Fibroblast of lung (primary cell): ENCODE measurements around the gene TNRC18. TPM values are rescaled to one million over a fixed set of nuclear protein-coding genes. Genes with fewer than 3 reads are reported as not detected.

Source experiments
- DNase-seq, 2 donors: peaks; one replicate each; pipeline versions ENCODE4 v3.0.0 to v3.0.0-alpha.2; 2010; ENCODE audit warnings: low read depth in 2 of 2
- H2AFZ ChIP-seq: 2 replicates; pipeline ENCODE4 v1.5.1; 2012; ENCODE audit warnings: low read length, control low read depth, inconsistent platforms
- H3K27ac ChIP-seq: 2 replicates; pipeline ENCODE4 v1.5.1; 2011; ENCODE audit warnings: low read length, control low read depth; ENCODE audit not compliant: insufficient read depth
- H3K27me3 ChIP-seq: 2 replicates; pipeline ENCODE4 v1.5.1; 2011; ENCODE audit warnings: mild to moderate bottlenecking, low read length; ENCODE audit not compliant: control insufficient read depth, insufficient read depth
- H3K36me3 ChIP-seq: 2 replicates; pipeline ENCODE4 v1.5.1; 2011; ENCODE audit warnings: low read length; ENCODE audit not compliant: control insufficient read depth, insufficient read depth
- H3K4me1 ChIP-seq: 2 replicates; pipeline ENCODE4 v1.5.1; 2011; ENCODE audit warnings: low read length; ENCODE audit not compliant: control insufficient read depth, insufficient read depth; ENCODE audit errors: extremely low read depth
- H3K4me2 ChIP-seq: 2 replicates; pipeline ENCODE4 v1.5.1; 2011; ENCODE audit warnings: low read length, control low read depth; ENCODE audit not compliant: insufficient read depth; ENCODE audit errors: extremely low read depth
- H3K4me3 ChIP-seq, 4 experiments: fragments of 200-600 bp in 1 of 4; sonication (generic) in 1 of 4; replicated peaks in 1 of 4; 2 replicates each; pipeline ENCODE4 v1.5.1; 2011 to 2016; ENCODE audit warnings: low read length in 4 of 4, low read depth in 3 of 4, mild to moderate bottlenecking in 3 of 4, control low read depth in 2 of 4, inconsistent platforms in 1 of 4, mixed read lengths in 1 of 4; ENCODE audit not compliant: insufficient read depth in 1 of 4; ENCODE audit errors: control extremely low read depth in 1 of 4
- H3K79me2 ChIP-seq: 2 replicates; pipeline ENCODE4 v1.5.1; 2012; ENCODE audit warnings: mild to moderate bottlenecking, low read length, inconsistent platforms; ENCODE audit not compliant: control insufficient read depth, insufficient read depth
- H3K9ac ChIP-seq: 2 replicates; pipeline ENCODE4 v1.5.1; 2011; ENCODE audit warnings: mild to moderate bottlenecking, low read length, control low read depth; ENCODE audit not compliant: insufficient read depth
- H3K9me3 ChIP-seq: 2 replicates; pipeline ENCODE4 v1.5.1; 2012; ENCODE audit warnings: low read depth, low read length; ENCODE audit not compliant: control insufficient read depth, insufficient read depth
- H4K20me1 ChIP-seq: 2 replicates; pipeline ENCODE4 v1.5.1; 2011; ENCODE audit warnings: low read length; ENCODE audit not compliant: control insufficient read depth, insufficient read depth; ENCODE audit errors: extremely low read depth
- EZH2 ChIP-seq: IDR thresholded peaks from 2 replicates; pipeline ENCODE4 v1.5.1; 2012; ENCODE audit warnings: low read length, control low read depth, mild to moderate bottlenecking; ENCODE audit errors: missing control alignments
- polyA plus RNA-seq, 2 donors: library from polyadenylated mRNA; depleted of rRNA in 1 of 2; stranded (reverse) in 1 of 2; unstranded in 1 of 2; fragments of >200 nt; gene quantifications; 2 replicates each; pipeline ENCODE4 v1.2.1, GENCODE V29; 2011 to 2012; ENCODE audit warnings: missing spikeins in 1 of 2
- total RNA-seq: library from RNA; depleted of rRNA; stranded (reverse); fragments of >200 nt; gene quantifications from 2 replicates; pipeline ENCODE4 v1.2.1, GENCODE V29; 2014
- TF ChIP-seq, protein P1 (sequence below), 2 donors: IDR thresholded peaks in 1 of 2; conservative IDR thresholded peaks in 1 of 2; 1 replicate in 1 of 2; 2 replicates in 1 of 2; pipeline ENCODE4 v1.5.1; 2011 to 2012; ENCODE audit warnings: low read length in 2 of 2, control low read depth in 1 of 2, inconsistent platforms in 1 of 2, low read depth in 1 of 2, mild to moderate bottlenecking in 1 of 2

Gene TNRC18
- total and polyA plus RNA-seq, 2 donors (not counting 1 experiment from before 2014, with no cell fraction given) = 19.7 to 38.5 TPM

DNA sequence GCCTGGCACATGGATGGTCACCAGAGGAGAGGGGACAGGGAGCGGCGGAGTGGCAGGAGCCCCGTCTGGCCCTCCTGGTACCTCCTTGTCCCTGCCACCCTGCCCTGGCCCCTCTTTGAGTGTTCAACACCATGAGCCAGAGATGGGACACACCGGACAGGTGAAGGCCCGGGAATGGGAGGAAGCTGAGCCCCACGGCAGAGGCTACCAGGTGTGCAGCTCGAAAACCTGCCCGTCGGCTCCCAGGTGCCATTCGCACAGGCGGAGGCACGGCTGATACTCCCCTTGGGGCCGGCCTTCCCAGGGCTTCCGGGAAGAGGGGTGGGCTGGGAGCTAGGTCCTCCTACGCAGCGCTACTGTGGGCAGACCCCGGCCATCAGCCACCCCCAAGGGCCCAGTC is 44.1 kb downstream of the TNRC18 start:
- H3K36me3 ChIP-seq = peaks cover 4% of the 10 kb centered on the region
- no peak for TF ChIP-seq EZH2
- TF ChIP-seq, protein P1, sequence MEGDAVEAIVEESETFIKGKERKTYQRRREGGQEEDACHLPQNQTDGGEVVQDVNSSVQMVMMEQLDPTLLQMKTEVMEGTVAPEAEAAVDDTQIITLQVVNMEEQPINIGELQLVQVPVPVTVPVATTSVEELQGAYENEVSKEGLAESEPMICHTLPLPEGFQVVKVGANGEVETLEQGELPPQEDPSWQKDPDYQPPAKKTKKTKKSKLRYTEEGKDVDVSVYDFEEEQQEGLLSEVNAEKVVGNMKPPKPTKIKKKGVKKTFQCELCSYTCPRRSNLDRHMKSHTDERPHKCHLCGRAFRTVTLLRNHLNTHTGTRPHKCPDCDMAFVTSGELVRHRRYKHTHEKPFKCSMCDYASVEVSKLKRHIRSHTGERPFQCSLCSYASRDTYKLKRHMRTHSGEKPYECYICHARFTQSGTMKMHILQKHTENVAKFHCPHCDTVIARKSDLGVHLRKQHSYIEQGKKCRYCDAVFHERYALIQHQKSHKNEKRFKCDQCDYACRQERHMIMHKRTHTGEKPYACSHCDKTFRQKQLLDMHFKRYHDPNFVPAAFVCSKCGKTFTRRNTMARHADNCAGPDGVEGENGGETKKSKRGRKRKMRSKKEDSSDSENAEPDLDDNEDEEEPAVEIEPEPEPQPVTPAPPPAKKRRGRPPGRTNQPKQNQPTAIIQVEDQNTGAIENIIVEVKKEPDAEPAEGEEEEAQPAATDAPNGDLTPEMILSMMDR (conservative IDR thresholded peaks at IDR 0.05 in 1 of 2, IDR thresholded peaks at IDR 0.05 in 1 of 2; ENCODE audit: low read depth in 1 of 2, low read length in 2 of 2) = no peak
- DNase-seq = no peak
- H3K4me2 ChIP-seq = no peak overlapping the region
- peaks cover 74% of the 10 kb centered on the region for H3K79me2 ChIP-seq
- no peaks in the 10 kb centered on the region for H3K27me3 ChIP-seq
- H3K27ac ChIP-seq = no peak overlapping the region
- H3K9ac ChIP-seq = no peak overlapping the region
- H2AFZ ChIP-seq = no peak overlapping the region
- peaks cover 2% of the 10 kb centered on the region for H3K4me1 ChIP-seq
- no peak overlapping the region for H3K4me3 ChIP-seq
- peaks cover 4% of the 10 kb centered on the region for H4K20me1 ChIP-seq
- H3K9me3 ChIP-seq = no peaks in the 10 kb centered on the region

DNA sequence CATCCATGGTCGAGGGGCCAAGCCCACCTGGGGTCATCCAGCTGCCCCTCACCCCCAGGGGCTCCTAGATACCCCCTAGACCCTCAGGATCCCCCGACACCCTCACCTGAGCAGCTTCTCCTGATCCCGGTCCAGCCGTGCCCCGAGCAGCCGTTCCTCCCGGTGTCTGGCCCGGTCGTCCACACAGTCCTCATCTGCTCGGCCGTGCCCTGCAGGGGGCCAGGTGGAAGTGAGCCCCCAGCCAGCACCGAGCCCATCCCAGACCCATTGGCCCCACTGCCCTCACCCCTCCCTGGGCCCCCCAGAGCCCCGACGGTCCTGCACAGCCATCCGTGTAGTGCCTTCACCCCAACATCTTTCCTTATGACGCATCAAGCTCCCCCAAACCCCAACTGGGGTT is 45.8 kb downstream of the TNRC18 start:
- no peak overlapping the region for H2AFZ ChIP-seq
- H3K36me3 ChIP-seq = peaks cover 12% of the 10 kb centered on the region
- H3K4me3 ChIP-seq = no peak overlapping the region
- H3K27me3 ChIP-seq = no peaks in the 10 kb centered on the region
- peaks cover 2% of the 10 kb centered on the region for H3K4me1 ChIP-seq
- H4K20me1 ChIP-seq = peaks cover 3% of the 10 kb centered on the region
- no peak overlapping the region for H3K4me2 ChIP-seq
- TF ChIP-seq, protein P1 (conservative IDR thresholded peaks at IDR 0.05 in 1 of 2, IDR thresholded peaks at IDR 0.05 in 1 of 2; ENCODE audit: low read depth in 1 of 2, low read length in 2 of 2) = no peak
- TF ChIP-seq EZH2 = no peak
- H3K9ac ChIP-seq = no peak overlapping the region
- H3K27ac ChIP-seq = no peak overlapping the region
- H3K9me3 ChIP-seq = no peaks in the 10 kb centered on the region
- peaks cover 64% of the 10 kb centered on the region for H3K79me2 ChIP-seq
- DNase-seq = no peak

DNA sequence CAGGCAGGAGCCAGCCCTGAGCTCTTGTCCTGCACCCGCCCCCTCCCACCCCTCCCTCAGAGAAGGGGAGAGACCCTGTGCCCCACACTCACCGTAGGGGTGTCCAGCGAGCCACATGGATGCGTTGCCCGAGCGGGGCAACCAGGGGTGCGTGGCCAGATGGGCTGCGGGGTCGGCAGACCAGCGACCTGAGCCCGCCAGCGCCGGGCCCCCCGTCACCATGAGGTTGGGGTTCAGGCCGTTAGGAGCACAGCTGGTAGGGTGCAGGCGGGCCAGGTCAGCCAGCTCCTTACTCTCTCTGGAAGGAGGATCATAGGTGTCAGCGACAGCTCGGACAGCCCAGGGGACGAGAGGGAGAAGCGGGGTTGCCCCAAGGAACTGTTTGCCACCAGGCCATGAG is 46.4 kb downstream of the TNRC18 start:
- Histone ChIP-seq H3K27me3 (no peaks in the 10 kb centered on the region), H3K36me3 (peaks cover 12% of the 10 kb centered on the region), H4K20me1 (peaks cover 3% of the 10 kb centered on the region), H3K4me2 (no peak overlapping the region), H3K27ac (no peak overlapping the region), H3K4me1 (peaks cover 2% of the 10 kb centered on the region), H3K4me3 (no peak overlapping the region), H3K9ac (no peak overlapping the region), H2AFZ (no peak overlapping the region), H3K9me3 (no peaks in the 10 kb centered on the region), H3K79me2 (peaks cover 61% of the 10 kb centered on the region)
- no peak for TF ChIP-seq EZH2
- TF ChIP-seq, protein P1 (conservative IDR thresholded peaks at IDR 0.05 in 1 of 2, IDR thresholded peaks at IDR 0.05 in 1 of 2; ENCODE audit: low read depth in 1 of 2, low read length in 2 of 2) = no peak
- DNase-seq = no peak
